Measurements from ENCODE around the gene KLRF2.

Gene KLRF2

GRCh38 chr12:9933958-9934357 lies 52.7 kb downstream of the KLRF2 start:
- DNase-seq (ENCODE audit: insufficient read length, low spot score), result no peak
- FAIRE-seq, result no peak

- FAIRE-seq (no peak), DNase-seq (ENCODE audit: insufficient read length, low spot score) (no peak)
Measured at GRCh38 chr12:9935026-9935425, 53.7 kb downstream of the KLRF2 start.

DNA sequence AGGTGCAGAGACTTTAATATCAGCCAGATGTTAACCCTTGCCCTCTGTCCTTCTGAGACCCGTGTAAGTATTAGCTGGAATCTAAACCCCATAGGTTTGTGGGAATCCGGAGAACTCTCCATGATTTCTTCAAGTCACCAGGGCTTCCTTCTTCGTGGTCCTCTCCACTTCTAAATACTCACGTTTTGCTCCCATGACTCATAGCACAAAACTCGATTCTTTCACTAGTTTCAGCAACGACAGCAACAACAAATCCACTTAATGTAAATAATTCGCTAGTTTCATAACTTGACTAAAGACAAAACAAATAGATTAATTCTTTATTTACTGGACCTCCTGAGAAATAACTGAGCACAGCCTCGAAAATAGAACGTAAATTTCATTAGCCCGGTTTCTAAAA lies 55.3 kb downstream of the KLRF2 start:
- FAIRE-seq, result no peak
- no peak for DNase-seq (ENCODE audit: insufficient read length, low spot score)

GRCh38 chr12:9940375-9940774 lies 59.1 kb downstream of the KLRF2 start:
- no peak for DNase-seq (ENCODE audit: insufficient read length, low spot score)
- FAIRE-seq, result peak; percentile 82

DNA sequence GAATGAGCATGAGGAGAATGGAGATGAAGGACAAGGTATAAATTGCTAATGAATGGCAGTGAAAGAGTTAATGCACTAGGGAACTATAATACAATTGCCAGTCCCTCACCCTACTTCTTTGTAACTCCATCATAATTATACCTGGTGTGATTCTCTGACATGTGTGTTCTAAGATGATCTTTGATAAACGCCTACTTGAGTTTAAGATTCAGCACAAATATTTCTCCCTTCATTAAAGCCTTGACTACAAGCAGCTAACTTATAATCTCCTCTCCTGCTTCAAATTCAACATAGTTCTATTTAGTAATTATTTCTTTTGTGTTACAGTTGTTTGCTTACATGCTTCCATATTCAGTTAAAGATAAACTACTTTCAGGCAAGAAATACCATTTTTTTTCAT lies 60.5 kb downstream of the KLRF2 start:
- no peak for DNase-seq (ENCODE audit: insufficient read length, low spot score)
- no peak for FAIRE-seq

DNA sequence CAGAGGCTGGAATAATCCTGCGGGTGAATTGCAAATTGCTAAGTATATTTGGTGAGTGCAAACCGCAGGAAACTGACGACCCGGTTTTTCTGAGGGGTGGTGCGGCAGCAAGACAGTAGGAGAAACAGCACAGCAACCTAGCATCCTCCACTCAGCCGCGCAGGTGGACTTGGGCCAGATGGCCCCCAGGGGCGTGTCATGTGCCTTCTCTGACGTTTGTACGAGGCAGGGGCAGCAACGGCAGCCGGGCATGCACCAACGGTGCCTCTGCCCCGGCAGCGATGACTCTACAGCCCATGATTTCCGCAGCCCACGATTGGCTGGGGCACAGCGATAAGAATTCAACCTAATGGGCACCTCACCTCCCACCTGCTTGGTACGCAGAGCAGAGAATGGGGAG lies 62.0 kb downstream of the KLRF2 start:
- FAIRE-seq, result no peak
- no peak for DNase-seq (ENCODE audit: insufficient read length, low spot score)

GRCh38 chr12:9944391-9944790 lies 63.1 kb downstream of the KLRF2 start:
- no peak for DNase-seq (ENCODE audit: insufficient read length, low spot score)
- FAIRE-seq, result no peak
